Heart right ventricle (tissue), 16 donors: ENCODE measurements around the gene PFDN1. TPM values are rescaled to one million over a fixed set of nuclear protein-coding genes. Genes with fewer than 3 reads are reported as not detected.

Experiments used
- ATAC-seq, 8 donors: fragments of 200-7000 bp; cut with Tn5 transposase; one replicate each; pipeline ENCODE4 v1.9.1; 2020; ENCODE audit warnings: mild to moderate bottlenecking in 8 of 8, moderate library complexity in 8 of 8, moderate number of reproducible peaks in 1 of 8
- DNase-seq, 2 donors: peaks; one replicate each; pipeline ENCODE4 v3.0.0-alpha.2; 2020
- H3K27ac ChIP-seq, 10 donors: fragments of 200-600 bp; sonication (generic) in 2 of 10; one replicate each; pipeline versions ENCODE4 v1.5.0 to v1.8.0; 2020 to 2022; ENCODE audit warnings: mild to moderate bottlenecking in 3 of 10
- H3K27me3 ChIP-seq, 7 donors: fragments of 200-600 bp; one replicate each; pipeline ENCODE4 v1.8.0; 2021 to 2022; ENCODE audit warnings: mild to moderate bottlenecking in 2 of 7
- H3K36me3 ChIP-seq, 9 donors: fragments of 200-600 bp; sonication (generic) in 1 of 9; one replicate each; pipeline versions ENCODE4 v1.5.0 to v1.8.0; 2020 to 2022; ENCODE audit warnings: mild to moderate bottlenecking in 2 of 9
- H3K4me1 ChIP-seq, 9 donors: fragments of 200-600 bp; sonication (generic) in 1 of 9; one replicate each; pipeline versions ENCODE4 v1.5.0 to v1.8.0; 2020 to 2022; ENCODE audit warnings: mild to moderate bottlenecking in 4 of 9
- H3K4me3 ChIP-seq, 10 donors: fragments of 200-600 bp; sonication (generic) in 2 of 10; one replicate each; pipeline versions ENCODE4 v1.5.0 to v1.8.0; 2020 to 2022; ENCODE audit warnings: mild to moderate bottlenecking in 7 of 10, moderate library complexity in 2 of 10
- H3K9me3 ChIP-seq, 11 donors: fragments of 200-600 bp in 10 of 11; sonication (generic) in 2 of 11; one replicate each; pipeline versions ENCODE4 v1.5.0 to v1.8.0; 2013 to 2022; ENCODE audit warnings: mild to moderate bottlenecking in 2 of 11, control low read depth in 1 of 11, moderate library complexity in 1 of 11
- WGBS, 2 donors: extraction: QIAGEN DNeasy Blood & Tissue Kit; methylation state at CpG; one replicate each; pipeline ENCODE4 v1.1.7; 2013; ENCODE audit warnings: inconsistent platforms in 1 of 2; 5-methylcytosine and 5-hydroxymethylcytosine counted together
- intact Hi-C, 10 donors: fragments of 100-400 bp; cut with DNase I; formaldehyde crosslinking; loops; one replicate each; pipeline versions ENCODE4 v1.11.1 to v1.14.2; 2022
- polyA plus RNA-seq, 2 donors: library from polyadenylated mRNA; stranded (reverse); fragments of 200-250 nt; gene quantifications; one replicate each; pipeline ENCODE4 v1.2.3, GENCODE V29; 2013
- total RNA-seq, 10 donors: library from RNA; stranded (reverse); fragmentation: NEBNext Ultra II Directional in 3 of 10; extraction: Animal tissue kit (Norgen Biotek cat#: 25700) in 3 of 10; gene quantifications; one replicate each; pipeline versions ENCODE4 v1.2.1 to v1.2.4, GENCODE V29; 2021 to 2023
- TF ChIP-seq, protein P1 (sequence below), 9 donors: fragments of 200-600 bp; sonication (generic) in 2 of 9; IDR thresholded peaks; one replicate each; pipeline versions ENCODE4 v1.5.0 to v1.8.0; 2021 to 2022; ENCODE audit warnings: antibody characterized with exemption in 9 of 9, mild to moderate bottlenecking in 5 of 9, moderate library complexity in 1 of 9
- donor health status: Arrhythmogenic right ventricular cardiomyopathy.
- donor health status: ischemic (EF 13 %, LVEDD 7.1; RV severe dilation, severe dysfunction).
- donor health status: healthy with polysubstance abuse.
- donor health status: DM: no; HTN: yes; CAD: no.
- donor health status: DM: no; HTN: no; CAD: no.
- donor health status: ischemic (EF 25% LVEDD 6.9; RV normal size, moderate dysfunction).
- donor health status: ischemic (EF 25% LVEDD 5.7; RV mildly dilated, moderate dysfunction).
- donor health status: healthy.
- donor health status: DM: yes; HTN: yes; CAD: no.
- donor health status: Ischemic cardiomyopathy.
- donor health status: ischemic (EF 35%, LVEDD 5.7; RV mildly dilated, moderate dysfunction).
- donor health status: nonischemic (EF 11% LVEDD 7.7; RV severe dilation, severe dysfunction).
- donor health status: DM: yes; HTN: yes; CAD: no.
- donor health status: PGD.
- donor health status: ischemic (EF 29% LVEDD 5.4; RV normal size, mild dysfunction).
- donor health status: nonischemic (EF 23%, LVEDD 6.1; RV moderate dilation, normal function).

The PFDN1 gene
- total and polyA plus RNA-seq, 12 donors: 56.8 to 100 (median 80.7) TPM

DNA sequence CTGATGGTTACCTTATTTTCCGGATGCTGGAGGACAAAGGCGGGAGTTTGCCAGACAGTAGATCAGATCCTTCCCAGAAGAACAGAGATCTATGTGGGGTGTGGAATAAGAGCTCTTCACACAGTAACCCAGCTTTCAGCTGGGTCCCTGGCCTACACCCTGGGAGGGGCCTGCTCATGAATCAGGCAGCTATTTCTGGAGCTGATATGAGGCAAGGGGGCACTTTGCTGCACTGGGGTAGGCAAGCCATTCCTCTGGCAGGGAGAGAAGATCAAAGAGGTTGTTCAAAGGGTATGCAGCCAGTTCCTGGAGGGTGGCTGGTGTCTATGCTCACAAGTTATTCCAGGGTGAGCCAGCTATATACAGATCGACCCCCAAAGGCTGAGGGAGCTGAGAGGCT lies 79.3 kb downstream of the PFDN1 start:
- Histone ChIP-seq H3K27ac (peak overlapping the region; percentile 36 to 87 (median 77)), H3K36me3 (no peaks in the 10 kb centered on the region), H3K9me3 (no peaks in the 10 kb centered on the region), H3K4me3 (no peak overlapping the region), H3K4me1 (peaks cover 19 to 87% (median 67%) of the 10 kb centered on the region in 9 donors), H3K27me3 (no peaks in the 10 kb centered on the region)
- ATAC-seq (peak; percentile 64 to 86 (median 79)), DNase-seq (peak in 1 of 2 donors; percentile 61)
- TF ChIP-seq, protein P1, sequence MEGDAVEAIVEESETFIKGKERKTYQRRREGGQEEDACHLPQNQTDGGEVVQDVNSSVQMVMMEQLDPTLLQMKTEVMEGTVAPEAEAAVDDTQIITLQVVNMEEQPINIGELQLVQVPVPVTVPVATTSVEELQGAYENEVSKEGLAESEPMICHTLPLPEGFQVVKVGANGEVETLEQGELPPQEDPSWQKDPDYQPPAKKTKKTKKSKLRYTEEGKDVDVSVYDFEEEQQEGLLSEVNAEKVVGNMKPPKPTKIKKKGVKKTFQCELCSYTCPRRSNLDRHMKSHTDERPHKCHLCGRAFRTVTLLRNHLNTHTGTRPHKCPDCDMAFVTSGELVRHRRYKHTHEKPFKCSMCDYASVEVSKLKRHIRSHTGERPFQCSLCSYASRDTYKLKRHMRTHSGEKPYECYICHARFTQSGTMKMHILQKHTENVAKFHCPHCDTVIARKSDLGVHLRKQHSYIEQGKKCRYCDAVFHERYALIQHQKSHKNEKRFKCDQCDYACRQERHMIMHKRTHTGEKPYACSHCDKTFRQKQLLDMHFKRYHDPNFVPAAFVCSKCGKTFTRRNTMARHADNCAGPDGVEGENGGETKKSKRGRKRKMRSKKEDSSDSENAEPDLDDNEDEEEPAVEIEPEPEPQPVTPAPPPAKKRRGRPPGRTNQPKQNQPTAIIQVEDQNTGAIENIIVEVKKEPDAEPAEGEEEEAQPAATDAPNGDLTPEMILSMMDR (IDR thresholded peaks at IDR 0.05): no peak
- intact Hi-C loops: loop anchor here in 6 of 10 donors (2.0 to 5.0 kb wide), 3 partner anchors 33 to 41 kb away; no protein-coding TSS in a partner anchor
- 44 to 61% methylated on average over 3 of the region's 3 CpGs for WGBS, 2 donors

DNA sequence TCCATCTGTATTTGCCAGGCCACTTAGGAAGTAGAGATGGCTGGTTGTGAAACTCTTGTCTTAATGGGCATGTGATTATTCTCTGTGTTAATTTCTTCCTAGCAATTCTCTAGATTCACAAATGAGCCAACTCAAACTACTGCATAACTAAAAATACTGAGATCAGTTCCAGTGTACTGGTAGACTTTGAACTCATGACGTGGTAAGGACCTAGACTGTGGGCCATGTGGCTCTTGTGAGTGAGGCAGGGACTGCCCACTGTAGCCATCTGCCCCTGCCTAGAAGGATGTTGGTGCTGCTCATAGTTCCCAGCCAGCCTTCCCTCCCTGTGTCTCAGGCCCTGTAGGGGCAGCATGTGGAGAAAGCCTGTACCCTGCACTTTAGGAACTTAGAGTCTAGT lies 80.5 kb downstream of the PFDN1 start:
- Histone ChIP-seq H3K4me3 (no peak overlapping the region), H3K27me3 (no peaks in the 10 kb centered on the region), H3K4me1 (peaks cover 17 to 87% (median 71%) of the 10 kb centered on the region in 9 donors), H3K9me3 (no peaks in the 10 kb centered on the region), H3K36me3 (no peaks in the 10 kb centered on the region), H3K27ac (peak overlapping the region in 9 of 10 donors; percentile 52 to 87 (median 80))
- TF ChIP-seq, protein P1 (IDR thresholded peaks at IDR 0.05): no peak
- ATAC-seq (peak in 4 of 8 donors; percentile 5 to 27 (median 22)), DNase-seq (no peak)
- intact Hi-C loops: loop anchor here in 6 of 10 donors (2.0 to 5.0 kb wide), 3 partner anchors 32 to 40 kb away; no protein-coding TSS in a partner anchor
- WGBS, 2 donors: 76% methylated on average over 1 of the region's 1 CpG

DNA sequence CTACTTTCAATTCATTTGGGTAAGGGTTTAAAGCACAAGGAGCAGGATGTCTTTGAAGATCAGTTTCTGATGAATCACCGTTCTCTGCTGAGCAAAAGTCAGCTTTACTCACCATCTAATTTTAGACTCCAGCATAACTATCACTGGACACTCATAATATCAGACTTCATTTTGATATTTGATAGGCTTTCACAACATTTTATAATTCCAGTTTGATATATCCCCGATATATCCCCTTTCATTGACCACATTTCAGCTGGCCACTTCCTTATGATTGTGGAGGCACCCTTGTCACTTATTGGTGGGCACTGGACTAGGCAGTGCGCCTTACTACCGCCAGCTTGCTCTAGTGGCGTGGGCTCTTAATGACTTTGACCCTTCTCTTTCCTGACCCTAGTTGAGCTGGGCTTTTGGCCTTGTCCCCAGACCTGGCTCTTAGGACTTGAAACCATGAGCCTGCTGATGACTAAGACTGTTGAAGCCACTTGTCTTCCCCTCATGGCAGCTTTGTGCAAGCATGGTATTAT lies 81.1 kb downstream of the PFDN1 start:
- H3K36me3 ChIP-seq: no peaks in the 10 kb centered on the region
- no peaks in the 10 kb centered on the region for H3K27me3 ChIP-seq
- intact Hi-C loops: loop anchor here in 6 of 10 donors (2.0 to 5.0 kb wide), 3 partner anchors 31 to 39 kb away; no protein-coding TSS in a partner anchor
- TF ChIP-seq, protein P1 (IDR thresholded peaks at IDR 0.05): no peak
- WGBS, 2 donors: 67 to 69% methylated on average over 5 of the region's 5 CpGs
- ATAC-seq (peak in 7 of 8 donors; percentile 9 to 58 (median 52)), DNase-seq (no peak)
- H3K9me3 ChIP-seq: no peaks in the 10 kb centered on the region
- peak overlapping the region; percentile 11 to 87 (median 77) for H3K27ac ChIP-seq
- H3K4me1 ChIP-seq: peaks cover 20 to 90% (median 74%) of the 10 kb centered on the region in 9 donors
- H3K4me3 ChIP-seq: no peak overlapping the region

- Histone ChIP-seq H3K27ac (peak overlapping the region; percentile 4 to 87 (median 77)), H3K36me3 (no peaks in the 10 kb centered on the region), H3K27me3 (no peaks in the 10 kb centered on the region), H3K9me3 (no peaks in the 10 kb centered on the region), H3K4me3 (no peak overlapping the region), H3K4me1 (peaks cover 20 to 95% (median 81%) of the 10 kb centered on the region in 9 donors)
- no peak for DNase-seq
- intact Hi-C loops: loop anchor here in 5 of 10 donors (5.0 kb wide), 2 partner anchors 33 to 38 kb away; no protein-coding TSS in a partner anchor
- WGBS, 2 donors: 50 to 58% methylated on average over 1 of the region's 1 CpG
- ATAC-seq: peak in 1 of 8 donors; percentile 43
- TF ChIP-seq, protein P1 (IDR thresholded peaks at IDR 0.05): no peak
These were observed 82.2 kb downstream of the PFDN1 start for GRCh38 chr5:140220698-140221064.
